H54 (cell line): ENCODE measurements around the gene RIT1.
A peak's percentile ranks its signal among the peaks of the same experiment; 100 is the strongest.

ENCODE experiments used
- DNase-seq: peaks from one replicate; pipeline ENCODE4 v3.0.0; 2011; ENCODE audit warnings: low spot score, mixed read lengths; ENCODE audit not compliant: insufficient read length
- FAIRE-seq: peaks from 3 replicates; lab custom pipeline; 2011; peaks lifted over from hg19 to GRCh38; lab: Jason Lieb, UNC
- POLR2A ChIP-seq: IDR thresholded peaks from 2 replicates; pipeline ENCODE4 v1.6.1; 2011; ENCODE audit warnings: low read depth, mild to moderate bottlenecking, low read length

Gene RIT1

GRCh38 chr1:155867766-155868165, 43.4 kb downstream of the RIT1 start:
- FAIRE-seq: no peak
- DNase-seq: no peak
- TF ChIP-seq POLR2A: no peak

GRCh38 chr1:155864393-155864792, 46.8 kb downstream of the RIT1 start:
- TF ChIP-seq POLR2A: no peak
- FAIRE-seq: no peak
- no peak for DNase-seq

- no peak for TF ChIP-seq POLR2A
- FAIRE-seq (no peak), DNase-seq (no peak)
These were observed 49.3 kb downstream of the RIT1 start for GRCh38 chr1:155861896-155862295.

- FAIRE-seq: no peak
- no peak for DNase-seq
- no peak for TF ChIP-seq POLR2A
These were observed 50.1 kb downstream of the RIT1 start for GRCh38 chr1:155860970-155861510.

GRCh38 chr1:155859881-155860871, 51.0 kb downstream of the RIT1 start:
- peak; percentile 22; the same call in 1 of the 2 replicates for TF ChIP-seq POLR2A
- FAIRE-seq: no peak

GRCh38 chr1:155859234-155859829, 51.8 kb downstream of the RIT1 start, which contains the start of gene SYT11:
TSS of gene SYT11 (plus strand) at chr1:155859567. CDS start at chr1:155859762, 195 bp downstream.
- no peak for TF ChIP-seq POLR2A
- FAIRE-seq (peak; percentile 55), DNase-seq (peak; percentile 80)

More at GRCh38 chr1:155859881-155860871, 51.0 kb downstream of the RIT1 start:
- DNase-seq: peak; percentile 54

GRCh38 chr1:155858800-155859233, 52.3 kb downstream of the RIT1 start:
- no peak for TF ChIP-seq POLR2A
- DNase-seq (no peak), FAIRE-seq (no peak)

- DNase-seq: peak; percentile 92
- peak; percentile 96 for TF ChIP-seq POLR2A
- peak; percentile 53 for FAIRE-seq
These were observed 53.9 kb downstream of the RIT1 start, which contains the start of gene GON4L for GRCh38 chr1:155856975-155857930. TSS of gene GON4L (minus strand) at chr1:155857214. CDS start at chr1:155853780, 3,434 bp downstream.

- no peak for FAIRE-seq
- DNase-seq: no peak
- TF ChIP-seq POLR2A: no peak
These were observed 54.7 kb downstream of the RIT1 start for GRCh38 chr1:155856257-155856974.

GRCh38 chr1:155850345-155850744, 60.8 kb downstream of the RIT1 start:
- no peak for TF ChIP-seq POLR2A
- DNase-seq: no peak

GRCh38 chr1:155847823-155848529, 63.2 kb downstream of the RIT1 start:
- DNase-seq (no peak), FAIRE-seq (no peak)
- TF ChIP-seq POLR2A: no peak

More at GRCh38 chr1:155850345-155850744, 60.8 kb downstream of the RIT1 start:
- no peak for FAIRE-seq
